ENCODE results near the gene FLCN. TPM values are rescaled to one million over a fixed set of nuclear protein-coding genes. Genes with fewer than 3 reads are reported as not detected.

Gene FLCN
- total RNA-seq, 1 experiment from 2014 or later = 25.6 TPM

DNA sequence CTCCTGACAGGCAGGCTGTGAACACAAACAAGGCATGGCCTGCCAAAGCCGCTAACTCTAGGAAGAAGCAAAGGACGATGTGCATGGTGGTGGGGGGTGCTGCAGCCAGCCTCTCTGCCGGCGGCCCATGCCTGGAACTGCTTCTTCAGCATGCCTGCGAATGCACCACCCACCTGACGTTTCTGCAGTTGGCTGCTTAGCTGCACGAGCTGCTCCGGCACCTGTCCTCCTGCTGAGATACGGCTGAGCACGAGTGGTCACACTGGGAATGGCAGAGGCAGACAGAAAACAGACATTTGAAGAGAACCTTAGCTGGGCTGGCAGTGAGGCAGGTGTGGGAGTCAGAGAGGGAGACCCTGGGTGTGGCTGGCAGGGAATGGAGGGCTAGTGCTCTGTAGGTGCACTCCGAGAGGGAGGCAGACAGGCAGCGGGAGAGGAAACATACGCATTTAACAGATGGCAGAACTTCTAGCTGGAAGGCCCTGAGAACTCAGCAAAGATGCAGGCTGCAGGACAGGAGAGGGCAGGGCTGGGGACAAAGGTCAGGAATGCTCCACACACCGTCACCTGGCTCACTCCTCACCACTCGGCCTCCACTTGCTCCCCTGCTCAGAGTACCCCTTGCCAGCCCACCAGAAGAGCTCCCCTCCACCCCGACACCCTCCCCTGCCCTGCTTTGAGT, 5.2 kb downstream of the FLCN start:
- BruUV-seq (replicated peaks) = no TSS peak
- TF ChIP-seq, protein P1, sequence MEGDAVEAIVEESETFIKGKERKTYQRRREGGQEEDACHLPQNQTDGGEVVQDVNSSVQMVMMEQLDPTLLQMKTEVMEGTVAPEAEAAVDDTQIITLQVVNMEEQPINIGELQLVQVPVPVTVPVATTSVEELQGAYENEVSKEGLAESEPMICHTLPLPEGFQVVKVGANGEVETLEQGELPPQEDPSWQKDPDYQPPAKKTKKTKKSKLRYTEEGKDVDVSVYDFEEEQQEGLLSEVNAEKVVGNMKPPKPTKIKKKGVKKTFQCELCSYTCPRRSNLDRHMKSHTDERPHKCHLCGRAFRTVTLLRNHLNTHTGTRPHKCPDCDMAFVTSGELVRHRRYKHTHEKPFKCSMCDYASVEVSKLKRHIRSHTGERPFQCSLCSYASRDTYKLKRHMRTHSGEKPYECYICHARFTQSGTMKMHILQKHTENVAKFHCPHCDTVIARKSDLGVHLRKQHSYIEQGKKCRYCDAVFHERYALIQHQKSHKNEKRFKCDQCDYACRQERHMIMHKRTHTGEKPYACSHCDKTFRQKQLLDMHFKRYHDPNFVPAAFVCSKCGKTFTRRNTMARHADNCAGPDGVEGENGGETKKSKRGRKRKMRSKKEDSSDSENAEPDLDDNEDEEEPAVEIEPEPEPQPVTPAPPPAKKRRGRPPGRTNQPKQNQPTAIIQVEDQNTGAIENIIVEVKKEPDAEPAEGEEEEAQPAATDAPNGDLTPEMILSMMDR (IDR thresholded peaks at IDR 0.05; ENCODE audit: unreplicated experiment) = no peak
- no peaks in the 10 kb centered on the region for H3K9me3 Mint-ChIP-seq (ENCODE audit: unreplicated experiment)
- H3K36me3 Mint-ChIP-seq (ENCODE audit: insufficient read depth, unreplicated experiment) = peaks cover 64% of the 10 kb centered on the region
- peaks cover 13% of the 10 kb centered on the region for H3K4me1 Mint-ChIP-seq (ENCODE audit: insufficient read depth, unreplicated experiment)
- no peak for DNase-seq (ENCODE audit: unreplicated experiment)
- CTCF ChIA-PET = interaction anchor here (0.5 kb wide), 1 partner anchor 42 kb away, joined by 3 read pairs; no protein-coding TSS in a partner anchor
- no peak overlapping the region for H3K27ac Mint-ChIP-seq (ENCODE audit: low read depth, unreplicated experiment)
- H3K27me3 Mint-ChIP-seq (ENCODE audit: insufficient read depth, unreplicated experiment) = no peaks in the 10 kb centered on the region
- H3K4me3 Mint-ChIP-seq (ENCODE audit: unreplicated experiment) = no peak overlapping the region
- POLR2A ChIA-PET = no interaction called here
- intact Hi-C loops (cut with micrococcal nuclease) = no loop called here

DNA sequence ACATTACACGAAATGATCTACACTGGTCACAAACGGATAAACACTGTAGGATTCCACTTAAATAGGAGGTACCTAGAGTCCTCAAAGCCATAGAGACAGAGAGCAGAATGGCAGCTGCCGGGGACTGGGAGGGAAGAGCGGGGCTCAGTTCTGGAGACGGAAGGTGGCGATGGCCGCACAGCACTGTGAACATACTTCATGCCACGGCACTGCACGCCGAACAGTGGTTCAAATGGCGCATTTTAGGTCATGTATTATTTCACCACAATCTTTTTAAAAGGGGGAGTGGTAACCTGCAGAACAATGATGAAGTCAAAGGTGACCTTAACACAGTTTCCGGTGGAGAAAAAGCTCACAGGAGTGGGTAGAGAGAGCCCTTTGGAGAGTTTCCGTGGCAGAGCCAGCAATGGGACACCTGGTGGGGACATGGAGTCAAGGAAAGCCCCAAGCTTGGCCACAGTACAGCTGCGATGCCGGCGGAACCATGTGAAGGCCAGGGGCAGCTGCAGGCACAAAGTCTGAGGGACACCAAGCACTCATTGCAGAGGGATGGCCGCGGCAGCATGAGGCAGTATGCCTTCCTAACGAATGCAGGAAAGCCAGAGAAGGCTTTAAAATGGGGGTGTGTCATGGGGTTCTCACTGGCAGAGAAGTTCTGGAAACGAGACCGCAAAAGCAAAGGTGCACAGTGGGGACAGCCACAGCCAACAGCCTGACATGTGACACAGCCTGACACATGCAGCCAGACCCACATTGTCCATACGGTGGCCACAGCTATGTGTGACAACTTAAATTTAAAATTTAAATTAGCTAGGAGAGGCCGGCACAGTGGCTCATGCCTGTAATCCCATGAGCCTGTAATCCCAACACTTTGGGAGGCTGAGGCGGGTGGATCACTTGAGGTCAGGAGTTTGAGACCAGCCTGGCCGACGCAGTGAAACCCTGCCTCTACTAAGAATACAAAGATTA, 7.3 kb downstream of the FLCN start:
- DNase-seq (ENCODE audit: unreplicated experiment) = no peak
- Mint-ChIP-seq H3K4me3 (ENCODE audit: unreplicated experiment) (no peak overlapping the region), H3K27me3 (ENCODE audit: insufficient read depth, unreplicated experiment) (no peaks in the 10 kb centered on the region), H3K36me3 (ENCODE audit: insufficient read depth, unreplicated experiment) (peaks cover 81% of the 10 kb centered on the region), H3K4me1 (ENCODE audit: insufficient read depth, unreplicated experiment) (no peaks in the 10 kb centered on the region), H3K9me3 (ENCODE audit: unreplicated experiment) (no peaks in the 10 kb centered on the region), H3K27ac (ENCODE audit: low read depth, unreplicated experiment) (no peak overlapping the region)
- no TSS peak for BruUV-seq (replicated peaks)
- intact Hi-C loops (cut with micrococcal nuclease) = no loop called here
- POLR2A ChIA-PET = no interaction called here
- TF ChIP-seq, protein P1 (IDR thresholded peaks at IDR 0.05; ENCODE audit: unreplicated experiment) = no peak
- CTCF ChIA-PET = no interaction called here

DNA sequence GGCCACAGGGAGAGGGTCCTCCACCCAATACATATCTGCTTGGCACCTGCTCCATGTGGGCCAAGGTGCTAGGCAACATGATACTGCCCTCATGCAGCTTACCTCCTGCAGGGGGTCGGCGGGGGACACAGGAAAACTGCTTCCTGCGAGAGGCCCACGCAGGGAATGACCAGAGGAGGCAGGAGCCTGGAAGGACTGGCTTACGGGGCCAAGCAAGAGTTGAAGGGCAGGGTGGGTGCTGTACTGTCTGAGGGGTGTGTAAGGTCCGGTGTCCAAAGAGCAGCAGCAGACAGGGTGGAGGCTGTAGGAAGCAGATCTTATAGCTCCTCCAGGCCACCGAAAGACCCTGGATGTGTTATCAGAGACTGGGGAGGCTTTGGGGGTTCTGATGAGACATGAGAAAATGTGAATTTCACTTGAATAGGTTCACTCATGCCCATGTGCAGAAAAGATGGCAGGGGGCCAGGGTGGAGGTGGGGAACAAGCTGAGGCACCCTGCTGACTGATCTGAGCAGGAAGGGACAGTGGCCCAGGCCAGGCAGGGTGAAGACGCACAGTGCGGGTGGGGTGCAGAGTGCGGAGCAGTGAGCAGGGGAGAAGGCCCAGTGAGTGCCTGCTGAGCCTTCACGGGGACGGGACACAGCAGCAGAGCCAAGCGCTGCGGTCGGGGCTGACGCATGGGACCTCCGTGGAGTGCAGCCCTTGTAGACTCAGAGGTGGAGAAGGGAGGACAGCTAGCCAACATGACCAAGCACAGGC, 8.3 kb downstream of the FLCN start:
- no peak for DNase-seq (ENCODE audit: unreplicated experiment)
- Mint-ChIP-seq H3K27me3 (ENCODE audit: insufficient read depth, unreplicated experiment) (no peaks in the 10 kb centered on the region), H3K4me1 (ENCODE audit: insufficient read depth, unreplicated experiment) (no peaks in the 10 kb centered on the region), H3K27ac (ENCODE audit: low read depth, unreplicated experiment) (no peak overlapping the region), H3K4me3 (ENCODE audit: unreplicated experiment) (no peak overlapping the region), H3K9me3 (ENCODE audit: unreplicated experiment) (no peaks in the 10 kb centered on the region), H3K36me3 (ENCODE audit: insufficient read depth, unreplicated experiment) (peaks cover 91% of the 10 kb centered on the region)
- BruUV-seq (replicated peaks) = no TSS peak
- intact Hi-C loops (cut with micrococcal nuclease) = no loop called here
- CTCF ChIA-PET = no interaction called here
- TF ChIP-seq, protein P1 (IDR thresholded peaks at IDR 0.05; ENCODE audit: unreplicated experiment) = no peak
- POLR2A ChIA-PET = no interaction called here
